ENCODE data around the gene MDFIC. TPM values are rescaled to one million over a fixed set of nuclear protein-coding genes. Genes with fewer than 3 reads are reported as not detected.

Gene MDFIC
- total and polyA plus RNA-seq, 2 experiments from 2014 or later: 3.0 to 5.2 TPM

DNA sequence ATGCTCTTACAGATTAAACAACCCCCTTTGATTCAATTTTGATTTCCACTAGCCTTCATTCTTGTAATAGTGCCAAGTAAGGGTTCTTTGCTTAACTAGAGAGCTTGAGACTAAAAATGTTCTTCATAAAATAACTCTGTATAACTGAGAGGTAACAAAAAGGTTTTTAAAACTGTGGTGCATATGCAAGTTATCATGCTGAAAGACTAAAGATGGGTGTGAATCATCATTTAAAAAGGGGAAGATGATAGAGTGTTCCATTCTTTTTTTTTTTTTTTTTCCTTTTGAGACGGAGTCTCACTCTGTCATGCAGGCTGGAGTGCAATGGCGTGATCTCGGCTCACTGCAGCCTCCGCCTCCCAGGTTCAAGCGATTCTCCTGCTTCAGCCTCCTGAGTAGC, 11.1 kb downstream of the MDFIC start (continued):
- TF ChIP-seq, protein P1, sequence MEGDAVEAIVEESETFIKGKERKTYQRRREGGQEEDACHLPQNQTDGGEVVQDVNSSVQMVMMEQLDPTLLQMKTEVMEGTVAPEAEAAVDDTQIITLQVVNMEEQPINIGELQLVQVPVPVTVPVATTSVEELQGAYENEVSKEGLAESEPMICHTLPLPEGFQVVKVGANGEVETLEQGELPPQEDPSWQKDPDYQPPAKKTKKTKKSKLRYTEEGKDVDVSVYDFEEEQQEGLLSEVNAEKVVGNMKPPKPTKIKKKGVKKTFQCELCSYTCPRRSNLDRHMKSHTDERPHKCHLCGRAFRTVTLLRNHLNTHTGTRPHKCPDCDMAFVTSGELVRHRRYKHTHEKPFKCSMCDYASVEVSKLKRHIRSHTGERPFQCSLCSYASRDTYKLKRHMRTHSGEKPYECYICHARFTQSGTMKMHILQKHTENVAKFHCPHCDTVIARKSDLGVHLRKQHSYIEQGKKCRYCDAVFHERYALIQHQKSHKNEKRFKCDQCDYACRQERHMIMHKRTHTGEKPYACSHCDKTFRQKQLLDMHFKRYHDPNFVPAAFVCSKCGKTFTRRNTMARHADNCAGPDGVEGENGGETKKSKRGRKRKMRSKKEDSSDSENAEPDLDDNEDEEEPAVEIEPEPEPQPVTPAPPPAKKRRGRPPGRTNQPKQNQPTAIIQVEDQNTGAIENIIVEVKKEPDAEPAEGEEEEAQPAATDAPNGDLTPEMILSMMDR (conservative IDR thresholded peaks at IDR 0.05; ENCODE audit: low read depth in 2 of 2): no peak
- TF ChIP-seq ZNF331 (CRISPR knock-in tag; IDR thresholded peaks at IDR 0.05; ENCODE audit: low read depth) (no peak), STAT1 (IDR thresholded peaks at IDR 0.05; ENCODE audit: unreplicated experiment) (no peak), CREB1 (CRISPR knock-in tag; IDR thresholded peaks at IDR 0.05; ENCODE audit: low read depth) (no peak), POLR2AphosphoS5 (IDR thresholded peaks at IDR 0.05; ENCODE audit: low read depth) (no peak), NANOG (IDR thresholded peaks at IDR 0.05; ENCODE audit: borderline replicate concordance) (no peak)

- DNase-seq (ENCODE audit: low spot score) (no peak), ATAC-seq (no peak)
- TF ChIP-seq, protein P1 (conservative IDR thresholded peaks at IDR 0.05; ENCODE audit: low read depth in 2 of 2): no peak
- TF ChIP-seq EZH2phosphoT487 (IDR thresholded peaks at IDR 0.05; ENCODE audit: unreplicated experiment) (no peak), CREB1 (CRISPR knock-in tag; IDR thresholded peaks at IDR 0.05; ENCODE audit: low read depth) (no peak), NANOG (IDR thresholded peaks at IDR 0.05; ENCODE audit: borderline replicate concordance) (no peak), STAT1 (IDR thresholded peaks at IDR 0.05; ENCODE audit: unreplicated experiment) (no peak), ZNF462 (CRISPR knock-in tag; IDR thresholded peaks at IDR 0.05) (no peak)
- TF ChIP-seq, protein P2, sequence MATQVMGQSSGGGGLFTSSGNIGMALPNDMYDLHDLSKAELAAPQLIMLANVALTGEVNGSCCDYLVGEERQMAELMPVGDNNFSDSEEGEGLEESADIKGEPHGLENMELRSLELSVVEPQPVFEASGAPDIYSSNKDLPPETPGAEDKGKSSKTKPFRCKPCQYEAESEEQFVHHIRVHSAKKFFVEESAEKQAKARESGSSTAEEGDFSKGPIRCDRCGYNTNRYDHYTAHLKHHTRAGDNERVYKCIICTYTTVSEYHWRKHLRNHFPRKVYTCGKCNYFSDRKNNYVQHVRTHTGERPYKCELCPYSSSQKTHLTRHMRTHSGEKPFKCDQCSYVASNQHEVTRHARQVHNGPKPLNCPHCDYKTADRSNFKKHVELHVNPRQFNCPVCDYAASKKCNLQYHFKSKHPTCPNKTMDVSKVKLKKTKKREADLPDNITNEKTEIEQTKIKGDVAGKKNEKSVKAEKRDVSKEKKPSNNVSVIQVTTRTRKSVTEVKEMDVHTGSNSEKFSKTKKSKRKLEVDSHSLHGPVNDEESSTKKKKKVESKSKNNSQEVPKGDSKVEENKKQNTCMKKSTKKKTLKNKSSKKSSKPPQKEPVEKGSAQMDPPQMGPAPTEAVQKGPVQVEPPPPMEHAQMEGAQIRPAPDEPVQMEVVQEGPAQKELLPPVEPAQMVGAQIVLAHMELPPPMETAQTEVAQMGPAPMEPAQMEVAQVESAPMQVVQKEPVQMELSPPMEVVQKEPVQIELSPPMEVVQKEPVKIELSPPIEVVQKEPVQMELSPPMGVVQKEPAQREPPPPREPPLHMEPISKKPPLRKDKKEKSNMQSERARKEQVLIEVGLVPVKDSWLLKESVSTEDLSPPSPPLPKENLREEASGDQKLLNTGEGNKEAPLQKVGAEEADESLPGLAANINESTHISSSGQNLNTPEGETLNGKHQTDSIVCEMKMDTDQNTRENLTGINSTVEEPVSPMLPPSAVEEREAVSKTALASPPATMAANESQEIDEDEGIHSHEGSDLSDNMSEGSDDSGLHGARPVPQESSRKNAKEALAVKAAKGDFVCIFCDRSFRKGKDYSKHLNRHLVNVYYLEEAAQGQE (IDR thresholded peaks at IDR 0.05; ENCODE audit: unreplicated experiment): no peak
- no peak overlapping the region for H3K4me2 ChIP-seq
- Mint-ChIP-seq H3K27ac (peak overlapping the region; percentile 1; the same call in 1 of the 2 replicates), H3K36me3 (ENCODE audit: low read depth) (no peaks in the 10 kb centered on the region), H3K27me3 (ENCODE audit: insufficient read depth, low read depth, poor library complexity) (no peaks in the 10 kb centered on the region), H3K4me1 (peaks cover 7% of the 10 kb centered on the region), H3K9me3 (no peaks in the 10 kb centered on the region), H3K4me3 (no peak overlapping the region)
- H3K4me1 ChIP-seq (ENCODE audit: insufficient read depth): peaks cover 26% of the 10 kb centered on the region
- no peaks in the 10 kb centered on the region for H3K79me2 ChIP-seq (replicated peaks; ENCODE audit: insufficient read depth)
- no peaks in the 10 kb centered on the region for H3F3A ChIP-seq (replicated peaks; ENCODE audit: low read depth)
- no peaks in the 10 kb centered on the region for H3K36me3 ChIP-seq (ENCODE audit: insufficient read depth)
- no peaks in the 10 kb centered on the region for H4K20me1 ChIP-seq (replicated peaks; ENCODE audit: insufficient read depth)
- H3K9me2 ChIP-seq (ENCODE audit: insufficient read depth): peaks cover 5% of the 10 kb centered on the region; the same call in 1 of the 2 replicates
- no peak overlapping the region for H2AFZ ChIP-seq
- no peaks in the 10 kb centered on the region for H3K27me3 ChIP-seq (ENCODE audit: insufficient read depth)
- no peak overlapping the region for H3K4me3 ChIP-seq
- H3K27ac ChIP-seq (ENCODE audit: low read depth): no peak overlapping the region
Measured at GRCh38 chr7:114933658-114934057, 11.8 kb downstream of the MDFIC start.
